Stomach (tissue), 9 donors: Measurements from ENCODE around the gene NPAS3. TPM values are rescaled to one million over a fixed set of nuclear protein-coding genes. Genes with fewer than 3 reads are reported as not detected.

Source experiments
- DNase-seq, 2 donors: peaks; one replicate each; pipeline versions ENCODE4 v3.0.0 to v3.0.0-alpha.2; 2013 to 2019
- H3K27ac ChIP-seq, 5 donors: fragments of 200-600 bp in 4 of 5; sonication (generic) in 4 of 5; one replicate each; pipeline ENCODE4 v1.5.1; 2013 to 2019; ENCODE audit warnings: mild to moderate bottlenecking in 1 of 5, moderate library complexity in 1 of 5
- H3K27me3 ChIP-seq, 3 donors: fragments of 200-600 bp; sonication (generic); one replicate each; pipeline ENCODE4 v1.5.1; 2017 to 2019; ENCODE audit warnings: mixed run types in 1 of 3
- H3K36me3 ChIP-seq, 4 donors: fragments of 200-600 bp; sonication (generic); 1 replicate in 3 of 4; 2 replicates in 1 of 4; pipeline ENCODE4 v1.5.1; 2016 to 2019
- H3K4me1 ChIP-seq, 4 donors: fragments of 200-600 bp; sonication (generic); one replicate each; pipeline ENCODE4 v1.5.1; 2016 to 2019
- H3K4me3 ChIP-seq, 4 donors: fragments of 200-600 bp; sonication (generic) in 3 of 4; one replicate each; pipeline ENCODE4 v1.5.1; 2016 to 2019; ENCODE audit warnings: mild to moderate bottlenecking in 1 of 4
- H3K9me3 ChIP-seq, 4 donors: fragments of 200-600 bp; sonication (generic); one replicate each; pipeline ENCODE4 v1.5.1; 2016 to 2019
- CTCF ChIP-seq, 7 experiments: fragments of 450-650 bp in 4 of 7; fragments of 200-600 bp in 3 of 7; sonication (generic) in 3 of 7; IDR thresholded peaks; one replicate each; pipeline ENCODE4 v1.5.1; 2016 to 2019; ENCODE audit warnings: antibody characterized with exemption in 7 of 7, control low read depth in 2 of 7, mild to moderate bottlenecking in 1 of 7
- EP300 ChIP-seq: sonication (generic); formaldehyde crosslinking; IDR thresholded peaks from one replicate; pipeline ENCODE4 v1.6.1; 2017; ENCODE audit warnings: antibody characterized with exemption
- POLR2A ChIP-seq, 4 donors: fragments of 450-650 bp; IDR thresholded peaks; one replicate each; pipeline ENCODE4 v1.6.1; 2016; ENCODE audit warnings: antibody characterized with exemption in 4 of 4, control low read depth in 2 of 4, mild to moderate bottlenecking in 1 of 4, moderate library complexity in 1 of 4
- POLR2AphosphoS5 ChIP-seq, 3 donors: sonication (generic); formaldehyde crosslinking; IDR thresholded peaks; one replicate each; pipeline ENCODE4 v1.6.1; 2016; ENCODE audit warnings: antibody characterized with exemption in 3 of 3
- WGBS, 5 donors: extraction: QIAGEN DNeasy Blood & Tissue Kit in 3 of 5; methylation state at CpG; one replicate each; pipeline versions ENCODE4 v1.1.5 to v1.1.7; 2013 to 2018; 5-methylcytosine and 5-hydroxymethylcytosine counted together
- intact Hi-C: fragments of 100-400 bp; cut with DNase I; formaldehyde crosslinking; loops from one replicate; pipeline ENCODE4 v1.15.1; 2023; ENCODE audit warnings: low total_unique reads
- polyA plus RNA-seq, 3 donors: library from polyadenylated mRNA; stranded (reverse); fragments of 200-250 nt; gene quantifications; one replicate each; pipeline ENCODE4 v1.2.3, GENCODE V29; 2013
- total RNA-seq, 5 donors: library from RNA; depleted of rRNA; stranded (reverse); fragments of >200 nt; gene quantifications; one replicate each; pipeline versions ENCODE4 v1.1.0 to v1.2.3, GENCODE V29; 2014 to 2016
- donor health status: healthy with polysubstance abuse.
- donor health status: Bipolar disorder and iron deficiency.
- donor health status: healthy.

The NPAS3 gene
- total and polyA plus RNA-seq, 8 donors, result under 0.01 to 7.9 (median 0.76) TPM; not detected in 1

- no peaks in the 10 kb centered on the region for H3K36me3 ChIP-seq
- peaks cover 0 to under 1% (median 0%) of the 10 kb centered on the region in 4 donors for H3K4me1 ChIP-seq
- intact Hi-C loops, result no loop called here
- TF ChIP-seq EP300, result no peak
- TF ChIP-seq POLR2AphosphoS5 (IDR thresholded peaks at IDR 0.05), result no peak
- TF ChIP-seq POLR2A (IDR thresholded peaks at IDR 0.05), result no peak
- TF ChIP-seq CTCF (IDR thresholded peaks at IDR 0.05), result no peak
- no peaks in the 10 kb centered on the region for H3K27me3 ChIP-seq
- no peak overlapping the region for H3K27ac ChIP-seq
- H3K4me3 ChIP-seq, result no peak overlapping the region
- no peaks in the 10 kb centered on the region for H3K9me3 ChIP-seq
- no peak for DNase-seq
Observed at GRCh38 chr14:33733721-33734120, 795.0 kb downstream of the NPAS3 start.

- Histone ChIP-seq H3K36me3 (no peaks in the 10 kb centered on the region), H3K4me3 (no peak overlapping the region), H3K4me1 (no peaks in the 10 kb centered on the region), H3K27ac (no peak overlapping the region), H3K9me3 (no peaks in the 10 kb centered on the region), H3K27me3 (no peaks in the 10 kb centered on the region)
- TF ChIP-seq EP300 (no peak), POLR2A (IDR thresholded peaks at IDR 0.05) (no peak), POLR2AphosphoS5 (IDR thresholded peaks at IDR 0.05) (no peak), CTCF (IDR thresholded peaks at IDR 0.05) (no peak)
- WGBS, 5 donors, result 65 to 77% (median 72%) methylated on average over 3 of the region's 3 CpGs
- intact Hi-C loops, result no loop called here
- DNase-seq, result no peak
Observed at GRCh38 chr14:33734387-33734786, 795.7 kb downstream of the NPAS3 start.

GRCh38 chr14:33736299-33736825 lies 797.7 kb downstream of the NPAS3 start:
- Histone ChIP-seq H3K36me3 (no peaks in the 10 kb centered on the region), H3K27me3 (no peaks in the 10 kb centered on the region), H3K9me3 (no peaks in the 10 kb centered on the region), H3K4me3 (no peak overlapping the region), H3K27ac (no peak overlapping the region), H3K4me1 (no peaks in the 10 kb centered on the region)
- DNase-seq, result no peak
- TF ChIP-seq POLR2A (IDR thresholded peaks at IDR 0.05) (no peak), POLR2AphosphoS5 (IDR thresholded peaks at IDR 0.05) (no peak), CTCF (IDR thresholded peaks at IDR 0.05) (no peak), EP300 (no peak)
- WGBS, 5 donors, result 84 to 95% (median 91%) methylated on average over 3 of the region's 3 CpGs
- intact Hi-C loops, result no loop called here

GRCh38 chr14:33736979-33737378 lies 798.3 kb downstream of the NPAS3 start:
- Histone ChIP-seq H3K27ac (no peak overlapping the region), H3K4me1 (no peaks in the 10 kb centered on the region), H3K27me3 (no peaks in the 10 kb centered on the region), H3K9me3 (no peaks in the 10 kb centered on the region), H3K4me3 (no peak overlapping the region), H3K36me3 (no peaks in the 10 kb centered on the region)
- TF ChIP-seq CTCF (IDR thresholded peaks at IDR 0.05) (no peak), POLR2AphosphoS5 (IDR thresholded peaks at IDR 0.05) (no peak), POLR2A (IDR thresholded peaks at IDR 0.05) (no peak), EP300 (no peak)
- intact Hi-C loops, result no loop called here
- DNase-seq, result no peak
- 80 to 96% (median 92%) methylated on average over 3 of the region's 3 CpGs for WGBS, 5 donors
